GM12892 (cell line): ENCODE results near the gene TLCD4.
"Not testable (repeated sequence)": the region's sequence is repeated elsewhere in the genome, so short reads cannot be mapped to it uniquely, and the experiment has no call there.

Experiments
- DNase-seq: peaks from one replicate; pipeline ENCODE4 v3.0.0; 2011; ENCODE audit not compliant: insufficient read length
- FAIRE-seq: peaks from 2 replicates; lab custom pipeline; 2011; peaks lifted over from hg19 to GRCh38; lab: Jason Lieb, UNC
- POLR2A ChIP-seq: IDR thresholded peaks from 2 replicates; pipeline ENCODE4 v1.6.1; 2011; ENCODE audit warnings: low read depth, low read length, control low read depth
- POLR2AphosphoS5 ChIP-seq: IDR thresholded peaks from 2 replicates; pipeline ENCODE4 v1.6.1; 2011; ENCODE audit warnings: low read depth, low read length, control low read depth
- TAF1 ChIP-seq: IDR thresholded peaks from 2 replicates; pipeline ENCODE4 v1.6.1; 2011; ENCODE audit warnings: low read depth, mild to moderate bottlenecking, control low read depth, low read length, borderline replicate concordance

The TLCD4 gene

GRCh38 chr1:95080879-95081278, 36.3 kb upstream of the TLCD4 start:
- no peak for TF ChIP-seq POLR2AphosphoS5
- no peak for TF ChIP-seq TAF1
- TF ChIP-seq POLR2A, result no peak
- DNase-seq (no peak), FAIRE-seq (no peak)

GRCh38 chr1:95084317-95085176, 32.6 kb upstream of the TLCD4 start:
- no peak for DNase-seq
- FAIRE-seq, result peak; percentile 42
- TF ChIP-seq TAF1 (no peak), POLR2AphosphoS5 (no peak), POLR2A (no peak)

- no peak for TF ChIP-seq POLR2A
- no peak for TF ChIP-seq POLR2AphosphoS5
- no peak for TF ChIP-seq TAF1
- DNase-seq, result no peak
- no peak for FAIRE-seq
These were observed 31.8 kb upstream of the TLCD4 start for GRCh38 chr1:95085376-95085775.

GRCh38 chr1:95086949-95087533, 30.1 kb upstream of the TLCD4 start:
- no peak for DNase-seq
- no peak for TF ChIP-seq POLR2AphosphoS5
- TF ChIP-seq TAF1, result no peak
- TF ChIP-seq POLR2A, result no peak
- FAIRE-seq, result no peak

GRCh38 chr1:95088303-95088702, 28.9 kb upstream of the TLCD4 start:
- no peak for TF ChIP-seq TAF1
- TF ChIP-seq POLR2A, result no peak
- no peak for TF ChIP-seq POLR2AphosphoS5
- DNase-seq (no peak), FAIRE-seq (no peak)

- DNase-seq (no peak), FAIRE-seq (no peak)
- TF ChIP-seq POLR2AphosphoS5, result no peak
- no peak for TF ChIP-seq TAF1
- no peak for TF ChIP-seq POLR2A
These were observed 27.4 kb upstream of the TLCD4 start for GRCh38 chr1:95089650-95090287.

GRCh38 chr1:95091290-95091689, 25.9 kb upstream of the TLCD4 start:
- FAIRE-seq, DNase-seq: not testable (repeated sequence)

GRCh38 chr1:95092891-95093290, 24.3 kb upstream of the TLCD4 start:
- DNase-seq, FAIRE-seq: not testable (repeated sequence)

- no peak for TF ChIP-seq POLR2A
- TF ChIP-seq TAF1, result no peak
- TF ChIP-seq POLR2AphosphoS5, result no peak
- FAIRE-seq (no peak), DNase-seq (no peak)
These were observed 23.9 kb upstream of the TLCD4 start for GRCh38 chr1:95093296-95093695.

GRCh38 chr1:95094923-95095322, 22.2 kb upstream of the TLCD4 start:
- peak; percentile 9 for FAIRE-seq
- TF ChIP-seq TAF1 (no peak), POLR2A (no peak), POLR2AphosphoS5 (no peak)
- DNase-seq, result no peak

- TF ChIP-seq TAF1 (no peak), POLR2AphosphoS5 (no peak), POLR2A (no peak)
- DNase-seq (peak; percentile 23), FAIRE-seq (peak; percentile 51)
These were observed 21.3 kb upstream of the TLCD4 start for GRCh38 chr1:95095833-95096217.

GRCh38 chr1:95096218-95096841, 20.8 kb upstream of the TLCD4 start:
- no peak for DNase-seq
- FAIRE-seq, result peak; percentile 42
- TF ChIP-seq TAF1, result no peak
- no peak for TF ChIP-seq POLR2AphosphoS5
- no peak for TF ChIP-seq POLR2A
